Activated T-cell treated with anti-CD3 and anti-CD28 coated beads for 48 hours (primary cell): ENCODE results near the gene NSMF.
"Not testable (repeated sequence)": the region's sequence is repeated elsewhere in the genome, so short reads cannot be mapped to it uniquely, and the experiment has no call there.

Experiments
- DNase-seq: peaks from one replicate; pipeline ENCODE4 v3.0.0-alpha.2; 2020; ENCODE audit warnings: low read depth

The NSMF gene

DNA sequence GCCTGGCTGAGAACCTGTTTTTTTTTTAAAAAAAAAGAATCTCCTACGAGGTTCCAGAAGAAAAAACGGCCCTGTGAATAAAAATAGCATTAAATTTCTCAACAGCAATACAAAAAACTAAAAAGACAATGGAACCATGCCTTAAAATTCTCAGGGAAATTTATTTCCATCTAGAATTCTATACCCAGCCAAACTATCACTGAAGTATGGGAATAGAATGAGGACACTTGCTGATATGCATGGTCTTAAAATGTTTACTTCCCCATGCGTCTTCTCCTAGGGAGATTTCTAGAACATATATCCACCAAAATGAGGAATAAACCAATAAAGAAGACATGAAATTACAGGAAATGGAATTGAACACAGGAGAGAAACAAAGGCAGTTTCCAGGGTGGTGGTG, 16.5 kb upstream of the NSMF start:
- DNase-seq: no peak

DNA sequence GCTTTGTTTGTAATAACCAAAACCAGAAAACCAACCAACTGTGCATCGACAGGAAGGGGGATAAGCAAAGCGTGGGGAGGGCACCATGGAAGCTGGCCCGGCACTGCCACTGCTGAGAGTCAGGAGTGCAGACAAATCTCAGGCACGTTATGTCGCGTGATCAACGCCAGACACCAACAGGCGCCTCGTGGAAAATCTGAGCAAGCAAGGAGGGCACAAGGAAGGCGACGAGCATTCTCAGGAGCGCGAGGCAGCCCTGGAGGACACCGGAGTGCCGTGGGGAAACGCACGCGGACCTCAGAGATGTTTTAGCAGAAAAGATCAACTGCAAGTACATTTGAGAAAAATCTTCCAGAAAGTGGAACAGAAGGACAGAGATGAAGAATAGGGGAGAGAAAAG, 15.1 kb upstream of the NSMF start:
- DNase-seq: no peak

DNA sequence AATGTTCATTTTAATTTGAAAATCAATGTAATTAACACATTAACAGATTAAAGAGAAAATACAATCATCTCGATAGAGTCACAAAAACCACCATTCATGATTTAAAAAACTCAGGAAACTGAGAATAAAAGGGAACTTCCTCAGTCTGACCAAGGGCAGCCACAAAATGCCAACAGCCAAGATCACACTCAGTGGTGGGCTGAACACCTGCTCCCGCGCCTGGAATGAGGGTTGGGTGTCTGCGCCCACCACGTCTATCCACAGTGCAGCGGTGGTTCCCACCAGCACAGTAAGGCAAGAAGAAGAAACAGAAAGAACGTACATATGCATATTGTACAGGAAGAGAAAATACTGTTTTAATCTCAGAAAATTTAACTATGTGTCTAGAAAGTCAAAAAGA, 11.7 kb upstream of the NSMF start:
- DNase-seq: no peak

DNA sequence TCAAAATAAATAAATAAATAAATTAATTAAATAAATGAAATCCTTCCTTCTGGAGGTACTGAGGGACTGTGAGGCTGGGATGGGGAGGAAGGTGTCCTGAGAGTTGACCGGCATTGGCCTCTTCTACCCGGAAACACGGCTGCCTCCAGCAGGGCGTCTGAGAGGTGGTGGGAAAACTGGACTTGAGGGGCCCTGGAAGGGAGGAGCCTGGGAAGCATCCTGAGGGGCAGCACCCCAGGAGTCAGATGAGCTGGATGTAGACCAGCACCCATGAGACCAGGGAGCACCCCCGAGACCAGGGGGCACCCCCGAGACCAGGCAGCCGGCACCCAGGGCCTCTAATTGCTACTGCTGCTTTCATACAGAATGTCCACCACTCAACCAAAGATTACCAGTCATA, 8.8 kb upstream of the NSMF start:
- DNase-seq: no peak

DNA sequence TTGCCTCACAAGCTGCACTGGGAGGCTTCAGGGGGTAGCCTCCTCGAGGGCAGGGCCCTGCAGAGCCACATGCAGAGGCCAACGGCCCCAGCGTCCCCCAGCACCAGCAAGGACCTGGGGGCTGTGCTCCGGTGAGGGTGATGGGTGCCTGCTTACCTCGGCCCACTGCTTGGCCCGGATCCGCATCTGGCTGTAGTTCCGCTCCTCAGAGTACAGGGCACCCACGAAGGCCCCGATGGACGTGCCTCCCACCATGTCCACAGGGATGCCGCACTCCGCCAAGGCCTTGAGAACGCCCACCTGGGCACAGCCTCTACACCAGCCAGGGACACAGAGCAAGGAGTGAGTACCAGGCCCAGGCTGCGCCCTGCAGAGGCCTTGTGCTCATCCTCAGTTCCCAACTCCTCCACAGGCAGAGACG, 8.0 kb upstream of the NSMF start:
- no peak for DNase-seq

DNA sequence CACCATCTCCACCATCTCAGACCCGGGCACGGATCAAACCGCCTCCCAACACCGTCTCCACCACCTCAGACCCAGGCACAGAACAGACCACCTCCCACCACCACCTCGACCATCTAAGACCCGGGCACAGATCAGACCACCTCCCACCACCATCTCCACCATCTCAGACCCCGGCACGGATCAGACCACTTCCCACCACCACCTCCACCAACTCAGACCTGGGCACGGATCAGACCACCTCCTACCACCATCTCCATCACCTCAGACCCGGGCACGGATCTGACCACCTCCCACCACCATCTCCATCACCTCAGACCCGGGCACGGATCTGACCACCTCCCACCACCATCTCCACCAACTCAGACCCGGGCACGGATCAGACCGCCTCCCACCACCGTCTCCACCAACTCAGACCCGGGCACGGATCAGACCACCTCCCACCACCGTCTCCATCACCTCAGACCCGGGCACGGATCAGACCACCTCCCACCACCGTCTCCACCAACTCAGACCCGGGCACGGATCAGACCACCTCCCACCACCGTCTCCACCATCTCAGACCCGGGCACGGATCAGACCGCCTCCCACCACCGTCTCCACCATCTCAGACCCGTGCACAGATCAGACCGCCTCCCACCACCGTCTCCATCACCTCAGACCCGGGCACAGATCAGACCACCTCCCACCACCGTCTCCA, 7.4 kb upstream of the NSMF start:
- DNase-seq: not testable (repeated sequence)

DNA sequence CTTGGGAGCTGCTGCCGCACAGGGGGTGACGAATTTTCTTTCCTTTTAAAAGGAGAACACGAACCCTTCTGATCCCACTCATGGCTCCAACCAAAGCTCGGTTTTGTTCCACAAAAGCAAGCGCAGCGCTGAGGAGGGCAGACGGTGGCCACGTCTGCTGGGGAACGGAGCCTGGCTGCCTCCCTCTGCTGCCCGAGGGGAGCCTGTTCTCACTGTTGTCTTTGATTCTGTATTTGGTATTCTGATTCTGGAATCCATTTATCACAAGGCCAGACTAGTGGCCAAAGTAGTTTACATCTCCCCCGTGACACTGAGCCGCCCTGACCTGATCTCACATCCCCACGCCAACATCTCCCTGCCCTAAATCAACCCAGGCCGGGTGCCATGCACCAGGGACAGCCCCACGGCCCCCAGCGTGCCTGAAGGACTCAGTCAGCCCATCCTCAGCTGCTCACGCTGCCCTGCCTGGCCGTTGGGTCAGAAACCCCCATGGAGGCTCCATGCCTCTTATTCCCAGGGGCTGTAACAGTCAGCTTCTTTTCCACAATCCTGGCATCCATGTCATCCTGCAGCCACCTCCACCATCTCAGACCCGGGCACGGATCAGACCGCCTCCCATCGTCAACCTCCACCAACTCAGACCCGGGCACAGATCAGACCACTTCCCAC, 6.7 kb upstream of the NSMF start:
- no peak for DNase-seq

DNA sequence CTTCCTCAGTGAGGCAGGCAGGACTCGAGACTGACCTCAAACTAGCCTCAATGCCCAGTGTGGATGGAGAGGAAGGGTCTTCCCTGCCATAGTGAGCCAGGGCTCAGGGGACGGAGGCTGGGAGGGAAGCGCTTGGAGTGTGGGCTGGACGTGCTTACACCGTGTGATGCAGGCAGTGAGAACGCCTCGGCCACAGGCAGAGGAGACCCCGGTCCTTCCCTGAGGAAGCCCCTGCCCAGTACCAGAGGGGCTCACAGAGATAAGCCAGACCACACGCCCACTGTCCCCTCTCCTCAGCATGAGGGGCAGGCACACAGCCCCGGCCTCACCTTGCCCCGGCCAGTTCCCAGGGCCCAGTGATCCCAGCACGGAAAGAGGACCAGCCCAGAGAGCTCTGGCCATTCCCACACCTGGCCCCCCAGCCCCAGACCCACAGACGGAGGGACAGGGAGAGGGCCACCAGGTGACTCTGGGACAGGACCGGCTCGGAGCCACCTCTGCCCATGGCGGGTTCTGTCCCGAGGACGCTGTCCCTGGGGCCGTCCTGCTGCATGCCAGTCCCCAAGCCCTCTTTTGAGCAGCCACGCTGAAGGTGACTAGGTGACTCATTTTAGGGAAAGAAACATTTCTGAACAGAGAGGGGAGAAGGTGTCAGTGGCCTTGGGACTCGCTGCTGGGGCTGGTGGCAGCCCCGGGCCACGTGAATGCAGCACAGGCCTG, 6.0 kb upstream of the NSMF start:
- DNase-seq: no peak

DNA sequence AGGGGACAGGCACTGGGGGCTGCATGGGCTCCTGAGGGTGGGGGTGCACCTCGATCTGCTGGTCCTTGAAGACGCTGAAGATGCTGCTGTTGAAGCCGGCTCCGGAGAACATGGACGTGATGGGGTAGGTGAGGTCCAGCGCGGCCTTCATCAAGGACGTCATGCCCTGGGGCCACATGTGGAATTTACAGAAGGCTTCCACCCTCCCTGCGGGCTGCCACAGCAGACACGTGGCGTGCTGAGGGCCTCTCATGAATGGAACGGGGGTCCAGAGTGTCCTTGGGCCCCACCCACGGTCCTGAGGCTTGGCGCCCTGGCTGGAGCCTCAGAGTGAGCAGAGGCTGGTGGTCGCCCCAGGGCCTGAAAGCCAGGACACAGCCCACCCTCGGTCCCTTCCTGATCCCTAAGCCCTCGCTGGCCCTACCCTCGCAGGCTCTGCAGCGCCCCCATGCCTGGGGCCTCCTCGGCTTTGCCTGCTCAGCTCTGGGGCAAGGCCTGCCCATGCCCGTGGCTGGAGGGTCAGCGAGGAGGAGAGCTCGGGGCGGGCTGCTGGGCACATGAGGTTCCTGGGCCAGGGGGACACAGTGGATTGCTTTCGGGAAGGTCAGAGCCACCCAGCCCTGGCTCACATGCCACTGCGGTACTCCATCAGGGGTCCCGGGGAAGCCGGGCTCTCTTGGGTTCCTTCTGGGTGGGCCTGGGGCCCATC, 5.3 kb upstream of the NSMF start:
- no peak for DNase-seq

DNA sequence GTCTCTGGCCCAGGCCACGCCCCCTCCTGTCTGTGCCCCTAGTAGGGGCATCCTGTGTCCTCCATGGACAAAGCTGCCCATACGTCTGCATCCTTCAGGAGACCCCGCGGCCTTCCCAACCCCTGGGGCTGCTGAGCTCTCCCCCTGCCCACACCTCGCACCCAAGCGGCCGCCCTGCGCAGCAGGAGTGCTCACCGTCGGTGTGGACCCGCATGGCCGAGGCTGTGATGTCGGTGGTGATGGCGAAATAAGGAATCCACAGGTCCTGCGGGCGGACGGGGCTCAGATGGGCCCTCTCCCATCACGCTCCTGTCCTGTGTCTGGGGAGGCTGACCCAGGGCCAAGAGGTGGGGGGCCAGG, 4.8 kb upstream of the NSMF start:
- no peak for DNase-seq

DNA sequence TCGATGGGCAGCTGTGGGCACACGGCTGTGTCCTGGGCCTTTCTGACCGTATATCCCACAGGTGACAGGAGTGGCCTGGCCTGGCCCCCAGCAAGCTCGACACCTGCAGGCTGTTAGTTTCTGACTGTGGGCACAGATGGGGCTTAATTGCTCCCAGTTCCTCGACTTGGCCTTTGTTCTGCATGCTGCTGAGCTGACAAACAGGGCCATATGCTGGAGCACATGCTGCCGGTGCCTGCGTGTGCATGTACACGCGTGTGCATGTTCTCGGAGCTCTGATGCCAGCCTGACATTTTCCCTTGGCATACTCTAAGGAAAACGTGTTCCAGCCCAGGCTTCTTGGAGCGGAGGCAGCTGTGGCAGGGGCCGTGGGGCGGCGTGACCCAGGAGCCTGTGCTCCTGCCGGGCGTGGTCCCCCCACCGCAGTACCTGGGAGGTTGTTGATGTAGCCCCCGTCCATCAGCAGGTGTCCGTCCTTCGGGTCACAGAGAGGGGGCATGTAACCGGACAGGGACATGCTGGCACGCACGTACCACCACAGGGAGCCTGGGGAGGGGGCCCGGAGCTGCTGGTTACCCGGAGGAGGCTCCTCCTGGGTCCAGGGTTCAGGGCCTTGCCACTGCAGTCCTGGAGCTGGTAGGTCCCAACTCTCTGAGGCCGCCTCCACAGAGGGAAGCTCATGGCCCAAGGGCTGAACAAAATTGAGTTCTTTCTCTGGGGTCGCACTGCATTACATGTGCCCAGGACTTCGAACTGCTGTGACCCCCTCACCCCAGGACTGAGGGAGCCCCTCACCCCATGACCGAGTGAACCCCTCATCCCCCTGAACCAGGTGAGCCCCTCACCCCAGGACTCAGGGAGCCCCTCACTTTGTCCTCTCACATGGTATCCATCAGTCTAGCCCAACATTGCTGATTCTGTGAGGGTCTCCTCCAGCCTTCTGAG, 4.1 kb upstream of the NSMF start:
- no peak for DNase-seq

DNA sequence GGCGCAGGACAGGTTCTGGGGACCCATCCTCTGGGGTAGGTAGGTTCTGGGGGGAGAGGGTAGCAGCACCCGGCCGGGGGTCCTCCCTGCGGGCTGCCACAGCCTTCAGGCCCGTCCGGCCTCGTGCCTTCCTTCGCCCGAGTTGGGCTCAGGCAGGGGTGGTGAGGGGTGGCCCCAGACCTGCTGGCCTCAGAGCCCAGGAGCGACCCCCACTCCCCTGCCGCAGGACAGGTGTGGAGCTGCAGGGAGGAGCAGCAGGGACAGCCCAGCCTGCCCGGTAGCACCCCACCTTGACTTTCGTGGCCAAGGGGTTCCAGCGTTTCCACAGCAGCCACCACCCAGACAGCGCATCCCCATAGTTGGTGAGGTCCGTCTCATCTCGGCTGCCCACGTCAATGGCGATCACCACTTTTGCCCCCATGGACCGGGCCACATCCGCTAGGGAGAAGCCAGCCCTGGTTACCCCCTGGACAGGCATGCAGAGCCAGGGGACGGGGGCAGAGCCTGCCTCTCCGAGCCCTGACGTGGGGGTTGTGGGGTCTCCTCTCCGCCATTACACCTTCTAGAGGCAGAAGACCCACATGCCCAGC, 3.4 kb upstream of the NSMF start:
- DNase-seq: no peak

DNA sequence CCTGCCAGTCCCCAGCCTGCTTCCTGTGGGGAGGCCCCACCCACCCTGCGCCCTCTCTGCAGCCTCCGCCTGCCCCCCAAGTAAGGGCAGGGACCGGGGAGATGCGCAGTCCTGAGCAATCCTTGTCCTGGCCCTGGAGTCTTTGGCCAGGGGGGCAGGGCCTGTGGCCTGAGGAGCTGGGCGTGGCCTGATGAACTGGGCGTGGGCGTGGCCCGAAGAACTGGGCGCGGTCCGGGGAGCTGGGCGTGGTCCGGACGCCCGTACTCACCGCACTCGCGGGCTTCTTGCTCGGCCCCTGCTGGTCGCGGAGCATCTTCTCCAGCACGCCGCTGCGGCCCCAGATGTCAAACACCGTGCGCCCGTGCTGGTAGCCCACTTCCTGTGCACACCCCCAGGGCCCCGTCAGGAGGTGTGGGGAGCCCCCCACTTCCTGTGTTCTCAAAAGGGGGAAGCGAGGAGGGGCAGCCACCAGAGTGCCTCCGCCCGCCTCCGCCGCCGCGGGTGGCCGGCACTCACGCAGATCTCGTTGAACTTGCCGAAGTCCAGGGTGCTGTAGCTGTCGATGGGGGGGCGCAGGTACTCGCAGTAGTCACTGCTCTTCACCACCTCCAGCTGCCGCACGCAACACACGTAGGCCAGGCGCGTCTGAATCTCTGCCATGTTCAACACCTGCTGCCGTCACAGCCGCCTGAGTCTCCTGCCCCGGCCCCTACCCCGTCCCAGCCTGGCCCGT, 2.7 kb upstream of the NSMF start:
- peak; percentile 85 for DNase-seq

DNA sequence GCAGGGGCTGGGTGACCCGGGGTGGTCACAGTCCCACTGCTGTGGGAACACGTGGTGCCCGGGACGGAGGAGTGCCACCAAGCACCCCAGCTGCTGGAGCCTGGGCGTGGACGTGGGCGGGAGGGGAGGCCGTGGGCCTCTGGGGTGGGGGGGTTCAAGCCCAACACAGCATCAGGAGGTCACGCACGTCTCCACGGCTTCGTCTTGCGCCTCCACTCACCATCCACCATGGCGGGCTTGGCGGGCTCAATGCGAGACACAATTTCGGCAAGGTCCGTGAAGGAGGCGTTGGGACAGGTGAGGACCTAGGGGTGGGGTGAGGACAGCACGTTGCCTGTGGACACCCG, 2.2 kb upstream of the NSMF start:
- DNase-seq: no peak

DNA sequence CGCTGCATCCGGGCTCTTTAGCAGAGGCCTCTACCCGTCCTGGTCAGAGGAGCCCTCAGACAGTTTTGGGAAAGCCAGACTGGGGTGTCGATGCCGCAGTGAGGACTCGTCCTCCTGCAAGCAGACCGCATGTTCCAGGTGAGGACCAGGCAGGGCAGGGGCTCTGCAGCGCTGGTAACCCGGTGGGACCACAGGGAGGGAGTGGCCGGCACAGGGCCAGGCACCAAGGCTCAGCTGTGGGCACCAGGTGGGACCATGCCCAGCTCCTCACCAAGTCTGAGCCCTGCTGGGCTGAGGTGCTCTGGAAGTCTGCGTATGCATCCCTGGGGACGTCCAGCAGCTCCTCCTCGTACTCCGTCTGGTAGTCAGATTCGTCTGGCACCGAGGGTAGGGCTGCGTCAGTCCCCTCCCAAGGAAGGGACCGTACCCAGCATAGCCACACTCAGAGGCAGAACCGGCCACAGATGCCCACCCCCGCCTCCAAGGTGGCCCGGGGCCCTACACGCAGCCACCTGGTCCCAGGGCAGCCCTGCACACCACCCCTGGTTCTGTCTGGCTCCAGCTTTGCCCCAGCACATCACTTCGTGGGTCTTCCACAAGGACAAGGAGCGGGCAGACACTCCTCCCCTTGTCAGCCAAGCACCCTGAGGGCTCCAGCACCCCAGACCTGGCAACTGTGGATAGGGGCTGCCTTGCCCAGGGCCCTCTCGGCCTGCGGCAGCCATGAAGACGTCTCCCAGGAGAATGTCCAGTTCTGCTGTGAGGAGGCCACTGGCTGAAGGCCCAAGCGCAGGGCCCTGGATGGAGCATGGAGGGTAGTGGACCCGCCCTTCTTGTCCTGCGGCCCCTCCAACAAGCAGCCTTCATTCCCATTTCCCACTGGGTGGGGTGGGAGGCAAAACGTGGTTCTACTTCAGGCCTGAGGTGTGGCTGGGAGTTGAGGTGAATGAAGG, 1.5 kb upstream of the NSMF start:
- no peak for DNase-seq

DNA sequence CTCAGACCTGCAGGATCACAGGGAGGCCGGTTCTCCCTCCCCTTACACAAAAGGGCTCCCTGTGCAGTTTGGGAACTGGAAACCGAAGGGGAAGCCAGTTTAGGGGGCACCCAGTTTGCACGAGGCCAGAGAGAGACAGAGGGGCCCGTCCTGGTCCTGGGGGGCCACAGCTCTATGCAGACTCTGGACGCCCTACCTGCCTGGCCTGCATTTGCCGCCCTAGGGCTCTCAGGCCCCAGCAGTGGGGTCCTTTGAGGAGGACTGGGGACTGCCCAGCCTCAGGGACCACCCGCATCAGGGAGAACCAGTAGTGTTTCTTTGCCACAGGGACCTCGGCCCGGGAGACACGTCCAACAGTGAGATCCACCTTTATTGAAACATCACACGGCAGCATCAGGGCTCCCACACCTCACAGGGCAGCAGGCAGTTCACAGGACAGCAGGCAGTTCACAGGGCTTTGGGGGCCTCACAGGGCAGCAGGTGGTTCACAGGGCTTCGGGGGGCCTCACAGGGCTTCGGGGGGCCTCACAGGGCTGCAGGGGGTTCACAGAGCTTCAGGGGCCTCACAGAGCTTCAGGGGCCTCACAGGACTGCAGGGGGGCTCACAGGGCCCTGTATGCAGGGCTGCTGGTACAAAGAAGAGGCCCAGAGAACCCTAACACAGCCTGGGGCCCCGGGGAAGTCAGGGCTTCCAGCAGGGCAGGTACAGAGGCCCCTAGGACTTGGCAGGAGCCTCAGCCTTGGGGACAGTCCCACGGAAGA, 648 bp upstream of the NSMF start:
- DNase-seq: no peak

DNA sequence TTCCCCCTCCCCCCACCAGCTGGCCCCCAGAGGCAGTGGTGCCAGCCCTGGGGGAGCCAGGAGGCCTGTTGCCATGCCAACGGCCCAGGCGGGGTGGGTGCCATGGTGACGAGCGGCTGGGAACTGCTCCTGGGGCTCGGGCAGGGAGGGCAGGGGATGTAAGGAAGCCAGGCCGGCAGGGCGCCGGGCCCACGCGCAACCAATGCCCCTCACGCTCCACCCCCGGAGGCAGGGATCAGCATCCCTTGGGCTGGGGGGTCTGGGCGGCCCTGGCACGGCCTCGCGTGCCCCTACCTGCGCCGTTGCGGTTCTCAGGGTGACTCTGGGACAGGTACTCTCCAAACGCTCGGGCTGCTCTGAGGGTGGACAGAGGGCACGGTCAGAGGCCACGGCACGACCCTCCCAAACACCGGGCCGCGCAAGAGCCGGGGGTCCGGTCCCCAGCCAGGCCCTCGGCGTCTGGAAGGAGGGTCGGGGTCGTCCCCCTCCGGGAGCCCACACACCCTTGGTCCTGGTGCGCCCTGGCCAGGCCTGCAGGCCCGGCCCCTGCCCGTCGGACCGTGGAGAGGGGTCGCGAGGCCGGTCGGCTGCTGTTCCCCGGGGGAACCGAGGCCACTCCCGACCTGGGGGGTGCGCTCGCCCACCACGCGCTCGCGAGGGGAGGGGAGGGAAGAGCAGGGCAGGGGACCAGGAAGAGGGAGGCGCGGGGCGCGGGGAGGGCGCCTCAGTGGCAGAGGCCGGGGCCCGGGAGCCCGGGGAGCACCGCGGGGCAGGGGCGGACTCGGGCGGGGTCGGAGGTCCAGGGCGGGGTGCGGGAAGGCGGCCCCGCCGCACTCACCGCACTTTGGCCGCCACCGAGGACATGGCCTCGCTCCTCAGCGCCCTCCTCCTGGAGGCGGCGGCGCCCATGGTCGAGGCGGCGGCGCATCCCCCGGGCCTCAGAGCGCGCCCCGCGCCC, 661 bp downstream of the NSMF start:
- DNase-seq: no peak
